WTC11 (cell line): Measurements from ENCODE around the gene TUBA3D.
"Not testable (repeated sequence)": the region's sequence is repeated elsewhere in the genome, so short reads cannot be mapped to it uniquely, and the experiment has no call there.

Source experiments
- CBFB ChIP-seq: sonication (generic); formaldehyde crosslinking; IDR thresholded peaks from 2 replicates; pipeline ENCODE4 v1.8.1; 2022; ENCODE audit warnings: mild to moderate bottlenecking, low read depth, missing genetic modification reagents
- GTF2I ChIP-seq: fragments of 250-450 bp; sonication (Bioruptor Pico); conservative IDR thresholded peaks from 2 replicates; pipeline ENCODE4 v1.4.0; 2021; ENCODE audit warnings: mild to moderate bottlenecking
- ZNF263 ChIP-seq: sonication (generic); formaldehyde crosslinking; IDR thresholded peaks from 2 replicates; pipeline ENCODE4 v1.8.1; 2022; ENCODE audit warnings: low read depth, mild to moderate bottlenecking, moderate library complexity, missing genetic modification reagents
- TF ChIP-seq, protein P1 (sequence below): fragments of 250-450 bp; sonication (Bioruptor Pico); IDR thresholded peaks from 2 replicates; pipeline ENCODE4 v2.1.2; 2022; ENCODE audit warnings: mild to moderate bottlenecking, moderate library complexity
- TF ChIP-seq, protein P2 (sequence below): fragments of 200-600 bp; IDR thresholded peaks from 2 replicates; pipeline ENCODE4 v1.8.0; 2022; ENCODE audit warnings: antibody characterized with exemption
- TF ChIP-seq, protein P3 (sequence below): sonication (generic); formaldehyde crosslinking; IDR thresholded peaks from 2 replicates; pipeline ENCODE4 v1.8.1; 2023; ENCODE audit warnings: mild to moderate bottlenecking, missing genetic modification reagents
- TF ChIP-seq, protein P4 (sequence below): sonication (generic); formaldehyde crosslinking; IDR thresholded peaks from 2 replicates; pipeline ENCODE4 v1.8.0; 2022; ENCODE audit warnings: mild to moderate bottlenecking, missing genetic modification reagents

DNA sequence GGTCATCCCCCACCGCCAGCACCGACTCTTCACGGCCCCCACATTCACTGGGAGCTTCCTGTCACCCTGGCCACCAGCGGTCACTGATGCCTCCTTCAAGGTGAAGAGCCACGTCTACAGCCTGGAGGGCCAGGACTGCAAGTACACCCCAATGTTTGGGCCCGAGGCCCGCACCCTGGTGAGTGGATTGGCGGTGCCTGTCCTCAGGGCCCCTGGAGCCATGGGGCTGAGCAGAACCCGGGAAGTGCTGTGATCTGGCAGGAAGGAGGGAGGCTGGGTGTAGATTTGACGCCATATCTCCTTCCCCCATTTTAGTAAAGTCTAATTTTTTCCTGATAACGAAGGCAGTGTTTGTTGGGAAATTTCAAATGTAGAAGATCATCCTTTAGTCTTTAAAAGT lies 42.6 kb downstream of the TUBA3D start:
- TF ChIP-seq, protein P1, sequence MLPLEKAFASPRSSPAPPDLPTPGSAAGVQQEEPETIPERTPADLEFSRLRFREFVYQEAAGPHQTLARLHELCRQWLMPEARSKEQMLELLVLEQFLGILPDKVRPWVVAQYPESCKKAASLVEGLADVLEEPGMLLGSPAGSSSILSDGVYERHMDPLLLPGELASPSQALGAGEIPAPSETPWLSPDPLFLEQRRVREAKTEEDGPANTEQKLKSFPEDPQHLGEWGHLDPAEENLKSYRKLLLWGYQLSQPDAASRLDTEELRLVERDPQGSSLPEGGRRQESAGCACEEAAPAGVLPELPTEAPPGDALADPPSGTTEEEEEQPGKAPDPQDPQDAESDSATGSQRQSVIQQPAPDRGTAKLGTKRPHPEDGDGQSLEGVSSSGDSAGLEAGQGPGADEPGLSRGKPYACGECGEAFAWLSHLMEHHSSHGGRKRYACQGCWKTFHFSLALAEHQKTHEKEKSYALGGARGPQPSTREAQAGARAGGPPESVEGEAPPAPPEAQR, result not testable (repeated sequence)
- TF ChIP-seq CBFB (CRISPR knock-in tag); GTF2I (CRISPR knock-in tag); ZNF263: not testable (repeated sequence)
- TF ChIP-seq, protein P2, sequence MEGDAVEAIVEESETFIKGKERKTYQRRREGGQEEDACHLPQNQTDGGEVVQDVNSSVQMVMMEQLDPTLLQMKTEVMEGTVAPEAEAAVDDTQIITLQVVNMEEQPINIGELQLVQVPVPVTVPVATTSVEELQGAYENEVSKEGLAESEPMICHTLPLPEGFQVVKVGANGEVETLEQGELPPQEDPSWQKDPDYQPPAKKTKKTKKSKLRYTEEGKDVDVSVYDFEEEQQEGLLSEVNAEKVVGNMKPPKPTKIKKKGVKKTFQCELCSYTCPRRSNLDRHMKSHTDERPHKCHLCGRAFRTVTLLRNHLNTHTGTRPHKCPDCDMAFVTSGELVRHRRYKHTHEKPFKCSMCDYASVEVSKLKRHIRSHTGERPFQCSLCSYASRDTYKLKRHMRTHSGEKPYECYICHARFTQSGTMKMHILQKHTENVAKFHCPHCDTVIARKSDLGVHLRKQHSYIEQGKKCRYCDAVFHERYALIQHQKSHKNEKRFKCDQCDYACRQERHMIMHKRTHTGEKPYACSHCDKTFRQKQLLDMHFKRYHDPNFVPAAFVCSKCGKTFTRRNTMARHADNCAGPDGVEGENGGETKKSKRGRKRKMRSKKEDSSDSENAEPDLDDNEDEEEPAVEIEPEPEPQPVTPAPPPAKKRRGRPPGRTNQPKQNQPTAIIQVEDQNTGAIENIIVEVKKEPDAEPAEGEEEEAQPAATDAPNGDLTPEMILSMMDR, result not testable (repeated sequence)
- TF ChIP-seq, protein P3, sequence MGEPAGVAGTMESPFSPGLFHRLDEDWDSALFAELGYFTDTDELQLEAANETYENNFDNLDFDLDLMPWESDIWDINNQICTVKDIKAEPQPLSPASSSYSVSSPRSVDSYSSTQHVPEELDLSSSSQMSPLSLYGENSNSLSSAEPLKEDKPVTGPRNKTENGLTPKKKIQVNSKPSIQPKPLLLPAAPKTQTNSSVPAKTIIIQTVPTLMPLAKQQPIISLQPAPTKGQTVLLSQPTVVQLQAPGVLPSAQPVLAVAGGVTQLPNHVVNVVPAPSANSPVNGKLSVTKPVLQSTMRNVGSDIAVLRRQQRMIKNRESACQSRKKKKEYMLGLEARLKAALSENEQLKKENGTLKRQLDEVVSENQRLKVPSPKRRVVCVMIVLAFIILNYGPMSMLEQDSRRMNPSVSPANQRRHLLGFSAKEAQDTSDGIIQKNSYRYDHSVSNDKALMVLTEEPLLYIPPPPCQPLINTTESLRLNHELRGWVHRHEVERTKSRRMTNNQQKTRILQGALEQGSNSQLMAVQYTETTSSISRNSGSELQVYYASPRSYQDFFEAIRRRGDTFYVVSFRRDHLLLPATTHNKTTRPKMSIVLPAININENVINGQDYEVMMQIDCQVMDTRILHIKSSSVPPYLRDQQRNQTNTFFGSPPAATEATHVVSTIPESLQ, result not testable (repeated sequence)
- TF ChIP-seq, protein P4, sequence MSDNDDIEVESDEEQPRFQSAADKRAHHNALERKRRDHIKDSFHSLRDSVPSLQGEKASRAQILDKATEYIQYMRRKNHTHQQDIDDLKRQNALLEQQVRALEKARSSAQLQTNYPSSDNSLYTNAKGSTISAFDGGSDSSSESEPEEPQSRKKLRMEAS, result not testable (repeated sequence)
